ENCODE measurements around the gene SHB. TPM values are rescaled to one million over a fixed set of nuclear protein-coding genes. Genes with fewer than 3 reads are reported as not detected.

Gene SHB
- total RNA-seq, 2 donors from 2014 or later: 28.1 to 38.1 TPM

DNA sequence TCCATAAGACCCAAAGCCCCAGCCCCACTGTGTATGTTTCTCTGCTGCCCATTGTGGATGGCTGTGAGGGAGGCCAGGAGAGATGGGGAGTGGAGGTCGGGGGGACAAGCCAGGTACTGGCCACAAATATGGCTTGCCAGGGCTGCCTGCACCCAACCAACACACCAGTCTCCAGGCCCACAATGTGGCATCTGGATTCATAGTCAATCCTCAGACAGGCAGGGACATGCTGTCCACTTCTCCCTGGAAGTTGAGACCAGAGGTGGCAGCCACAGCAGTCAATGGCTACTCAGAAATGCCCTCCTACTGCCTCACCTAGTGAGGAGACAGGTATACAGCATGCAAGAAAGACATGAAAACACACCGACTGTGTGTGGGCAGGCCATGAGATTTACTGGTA lies 103.9 kb downstream of the SHB start:
- Mint-ChIP-seq H3K4me1 (peaks cover 4% of the 10 kb centered on the region), H3K4me3 (no peak overlapping the region), H3K36me3 (ENCODE audit: low read depth) (peaks cover 52% of the 10 kb centered on the region), H3K27ac (no peak overlapping the region), H3K9me3 (no peaks in the 10 kb centered on the region), H3K27me3 (ENCODE audit: insufficient read depth) (no peaks in the 10 kb centered on the region)
- Histone ChIP-seq H3K27ac (ENCODE audit: low read depth, low read length) (no peak overlapping the region), H3K9ac (ENCODE audit: extremely low read depth, low read length, poor library complexity, severe bottlenecking) (no peak overlapping the region), H3K4me3 (ENCODE audit: low read length) (no peak overlapping the region), H3K9me3 (ENCODE audit: control insufficient read depth, low read length) (no peaks in the 10 kb centered on the region), H3K27me3 (ENCODE audit: control insufficient read depth, insufficient read depth, low read length, poor library complexity, severe bottlenecking) (no peaks in the 10 kb centered on the region), H3K36me3 (ENCODE audit: control insufficient read depth, insufficient read depth, low read length) (peaks cover 72% of the 10 kb centered on the region), H3K4me1 (ENCODE audit: control insufficient read depth, insufficient read depth, low read length) (no peaks in the 10 kb centered on the region)
- DNase-seq: no peak
- no peak for TF ChIP-seq CTCF (conservative IDR thresholded peaks at IDR 0.05)
- 98 to 100% methylated on average over 1 to 2 of the region's 2 CpGs for WGBS, 2 experiments (ENCODE audit: insufficient coverage in 1 of 2, insufficient read length in 1 of 2)

DNA sequence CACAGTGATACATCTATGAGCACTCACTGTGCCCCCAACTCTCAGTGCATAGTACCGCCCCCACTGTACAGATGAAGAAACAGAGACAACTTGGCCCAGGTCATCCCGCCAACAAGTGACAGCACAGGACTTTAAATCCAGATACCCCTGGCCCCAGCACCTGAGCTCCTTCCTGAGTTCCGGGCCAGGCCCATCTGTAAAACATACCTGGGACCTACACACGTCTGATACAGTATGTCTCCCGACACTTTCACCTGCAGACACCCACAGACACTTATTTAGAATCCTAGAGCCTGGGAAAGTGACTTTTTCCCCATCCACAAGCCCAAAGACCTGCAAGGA lies 104.3 kb downstream of the SHB start:
- WGBS, 2 experiments (ENCODE audit: insufficient coverage in 1 of 2, insufficient read length in 1 of 2): 92 to 94% methylated on average over 3 to 5 of the region's 5 CpGs
- Histone ChIP-seq H3K27ac (ENCODE audit: low read depth, low read length) (no peak overlapping the region), H3K27me3 (ENCODE audit: control insufficient read depth, insufficient read depth, low read length, poor library complexity, severe bottlenecking) (no peaks in the 10 kb centered on the region), H3K9ac (ENCODE audit: extremely low read depth, low read length, poor library complexity, severe bottlenecking) (no peak overlapping the region), H3K36me3 (ENCODE audit: control insufficient read depth, insufficient read depth, low read length) (peaks cover 74% of the 10 kb centered on the region), H3K4me3 (ENCODE audit: low read length) (no peak overlapping the region), H3K4me1 (ENCODE audit: control insufficient read depth, insufficient read depth, low read length) (no peaks in the 10 kb centered on the region), H3K9me3 (ENCODE audit: control insufficient read depth, low read length) (no peaks in the 10 kb centered on the region)
- Mint-ChIP-seq H3K9me3 (no peaks in the 10 kb centered on the region), H3K36me3 (ENCODE audit: low read depth) (peaks cover 55% of the 10 kb centered on the region), H3K27me3 (ENCODE audit: insufficient read depth) (no peaks in the 10 kb centered on the region), H3K27ac (no peak overlapping the region), H3K4me1 (peaks cover 4% of the 10 kb centered on the region), H3K4me3 (no peak overlapping the region)
- no peak for TF ChIP-seq CTCF (conservative IDR thresholded peaks at IDR 0.05)
- no peak for DNase-seq

GRCh38 chr9:37963936-37964739 lies 104.9 kb downstream of the SHB start:
- H3K4me3 ChIP-seq (ENCODE audit: low read length): no peak overlapping the region
- H3K27ac ChIP-seq (ENCODE audit: low read depth, low read length): no peak overlapping the region

More at GRCh38 chr9:37963936-37964739, 104.9 kb downstream of the SHB start:
- no peaks in the 10 kb centered on the region for H3K27me3 Mint-ChIP-seq (ENCODE audit: insufficient read depth)
- H3K4me3 Mint-ChIP-seq: no peak overlapping the region
- H3K36me3 Mint-ChIP-seq (ENCODE audit: low read depth): peaks cover 55% of the 10 kb centered on the region
- DNase-seq: no peak
- H3K4me1 Mint-ChIP-seq: peaks cover 4% of the 10 kb centered on the region
- Histone ChIP-seq H3K36me3 (ENCODE audit: control insufficient read depth, insufficient read depth, low read length) (peaks cover 79% of the 10 kb centered on the region), H3K27me3 (ENCODE audit: control insufficient read depth, insufficient read depth, low read length, poor library complexity, severe bottlenecking) (no peaks in the 10 kb centered on the region), H3K4me1 (ENCODE audit: control insufficient read depth, insufficient read depth, low read length) (no peaks in the 10 kb centered on the region), H3K9ac (ENCODE audit: extremely low read depth, low read length, poor library complexity, severe bottlenecking) (no peak overlapping the region), H3K9me3 (ENCODE audit: control insufficient read depth, low read length) (no peaks in the 10 kb centered on the region)
- no peaks in the 10 kb centered on the region for H3K9me3 Mint-ChIP-seq
- no peak overlapping the region for H3K27ac Mint-ChIP-seq
- 89 to 93% methylated on average over 12 to 15 of the region's 15 CpGs for WGBS, 2 experiments (ENCODE audit: insufficient coverage in 1 of 2, insufficient read length in 1 of 2)
- no peak for TF ChIP-seq CTCF (conservative IDR thresholded peaks at IDR 0.05)

Data from endodermal cell (in vitro differentiated cells).